H1 (cell line): ENCODE measurements around the gene GALNT17. TPM values are rescaled to one million over a fixed set of nuclear protein-coding genes. Genes with fewer than 3 reads are reported as not detected.

Source experiments
- CEBPB ChIP-seq: IDR thresholded peaks from 2 replicates; pipeline ENCODE4 v1.6.1; 2012; ENCODE audit warnings: low read depth, low read length
- CHD2 ChIP-seq: IDR thresholded peaks from 2 replicates; pipeline ENCODE4 v1.6.1; 2012; ENCODE audit warnings: low read length, improper control_type of control experiment
- CHD7 ChIP-seq: fragments of 300-600 bp; sonication (generic); IDR thresholded peaks from 2 replicates; pipeline ENCODE4 v1.7.1; 2012; ENCODE audit warnings: low read length, moderate library complexity, mild to moderate bottlenecking, inconsistent platforms; ENCODE audit not compliant: insufficient replicate concordance
- E2F6 ChIP-seq: IDR thresholded peaks from 2 replicates; pipeline ENCODE4 v1.6.1; 2012; ENCODE audit warnings: inconsistent platforms
- EZH2 ChIP-seq: fragments of 200-600 bp; sonication (generic); IDR thresholded peaks from 2 replicates; pipeline ENCODE4 v1.7.1; 2012; ENCODE audit warnings: low read depth, mild to moderate bottlenecking, moderate library complexity, low read length, inconsistent platforms; ENCODE audit not compliant: severe bottlenecking
- GTF2F1 ChIP-seq: IDR thresholded peaks from 2 replicates; pipeline ENCODE4 v1.6.1; 2012; ENCODE audit warnings: low read depth, low read length, improper control_type of control experiment, borderline replicate concordance
- JUN ChIP-seq: IDR thresholded peaks from 2 replicates; pipeline ENCODE4 v1.6.1; 2011; ENCODE audit warnings: low read depth, mild to moderate bottlenecking, improper control_type of control experiment, low read length
- KDM4A ChIP-seq: IDR thresholded peaks from one replicate; pipeline ENCODE4 v1.7.1; 2012; ENCODE audit warnings: low read depth, mild to moderate bottlenecking, moderate library complexity, low read length, inconsistent platforms; ENCODE audit not compliant: severe bottlenecking
- SRF ChIP-seq: IDR thresholded peaks from 2 replicates; pipeline ENCODE4 v1.6.1; 2011; ENCODE audit warnings: mild to moderate bottlenecking, low read depth, low read length, moderate library complexity
- SUZ12 ChIP-seq: fragments of 200-600 bp; sonication (generic); IDR thresholded peaks from 2 replicates; pipeline ENCODE4 v1.6.1; 2012; ENCODE audit warnings: mild to moderate bottlenecking, inconsistent platforms, low read length, moderate library complexity, mixed read lengths
- ZNF274 ChIP-seq: IDR thresholded peaks from 2 replicates; pipeline ENCODE4 v1.7.0; 2012; ENCODE audit warnings: low read length, borderline replicate concordance; ENCODE audit errors: extremely low read depth
- polyA plus RNA-seq, 7 experiments: library from polyadenylated mRNA; depleted of rRNA in 3 of 7; stranded (reverse) in 5 of 7; unstranded in 2 of 7; fragments of >200 nt in 5 of 7; fragments of 200-250 nt in 2 of 7; gene quantifications; 1 replicate in 5 of 7; 2 replicates in 1 of 7; 4 replicates in 1 of 7; pipeline versions ENCODE4 v1.2.1 to v1.2.3, GENCODE V29; 2011 to 2013; ENCODE audit warnings: missing spikeins in 2 of 7, mixed read lengths in 2 of 7
- total RNA-seq: library from RNA; stranded (reverse); fragmentation: NEBNext Ultra II Directional; extraction: Animal tissue kit (Norgen Biotek cat#: 25700); gene quantifications from 2 replicates; pipeline ENCODE4 v1.2.1, GENCODE V29; 2021

Gene GALNT17
- total and polyA plus RNA-seq, 2 of the 8 experiments (the other 6 are each of a cell fraction or from before 2014, with no cell fraction given), result 37.7 to 47.0 TPM

GRCh38 chr7:71135663-71136062 is 3.7 kb downstream of the GALNT17 start (continued):
- TF ChIP-seq CHD7 (no peak), CHD2 (no peak), KDM4A (no peak), SUZ12 (no peak), JUN (no peak), ZNF274 (no peak), EZH2 (no peak), E2F6 (no peak), SRF (no peak), GTF2F1 (no peak), CEBPB (no peak)
